Erythroblast (primary cell): Measurements from ENCODE around the gene VSX2.

Experiments used
- GATA1 ChIP-seq: IDR thresholded peaks from 2 replicates; pipeline ENCODE4 v1.6.1; 2011; ENCODE audit warnings: low read depth, mild to moderate bottlenecking, control low read depth, low read length, moderate library complexity
- POLR2A ChIP-seq: IDR thresholded peaks from 2 replicates; pipeline ENCODE4 v1.6.1; 2011; ENCODE audit warnings: mild to moderate bottlenecking, low read length

DNA sequence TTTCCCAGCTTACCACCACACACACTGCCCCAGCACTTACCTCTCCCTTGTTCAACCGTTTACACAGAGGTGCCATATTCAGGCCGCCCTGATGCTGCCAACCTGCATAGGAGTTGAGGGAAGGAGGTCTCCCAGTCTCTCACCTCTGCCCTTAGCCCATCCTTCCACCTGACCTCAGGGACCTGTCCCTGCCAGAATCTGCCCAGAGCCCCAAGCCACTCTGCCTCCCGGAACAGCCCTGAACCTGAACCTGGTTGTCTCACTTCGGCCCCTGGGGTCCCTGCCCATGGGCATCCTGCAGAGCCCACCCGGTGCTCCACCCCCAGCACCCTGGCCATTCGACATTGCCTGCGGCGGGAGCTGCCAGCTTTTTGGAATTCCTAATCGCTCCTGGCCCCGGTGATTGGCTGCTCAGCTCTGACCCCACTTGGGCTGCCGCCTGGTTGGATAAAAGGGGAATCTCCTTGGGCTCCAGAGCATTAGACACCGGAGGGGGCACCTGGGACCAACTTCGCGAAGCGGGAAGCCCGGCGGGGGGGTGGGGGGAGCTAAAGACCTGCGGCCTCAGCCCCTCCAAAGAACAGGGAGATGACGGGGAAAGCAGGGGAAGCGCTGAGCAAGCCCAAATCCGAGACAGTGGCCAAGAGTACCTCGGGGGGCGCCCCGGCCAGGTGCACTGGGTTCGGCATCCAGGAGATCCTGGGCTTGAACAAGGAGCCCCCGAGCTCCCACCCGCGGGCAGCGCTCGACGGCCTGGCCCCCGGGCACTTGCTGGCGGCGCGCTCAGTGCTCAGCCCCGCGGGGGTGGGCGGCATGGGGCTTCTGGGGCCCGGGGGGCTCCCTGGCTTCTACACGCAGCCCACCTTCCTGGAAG, at the start of gene VSX2:
- TF ChIP-seq POLR2A (no peak), GATA1 (no peak)
